ENCODE measurements around the gene SLC66A2.

DNA sequence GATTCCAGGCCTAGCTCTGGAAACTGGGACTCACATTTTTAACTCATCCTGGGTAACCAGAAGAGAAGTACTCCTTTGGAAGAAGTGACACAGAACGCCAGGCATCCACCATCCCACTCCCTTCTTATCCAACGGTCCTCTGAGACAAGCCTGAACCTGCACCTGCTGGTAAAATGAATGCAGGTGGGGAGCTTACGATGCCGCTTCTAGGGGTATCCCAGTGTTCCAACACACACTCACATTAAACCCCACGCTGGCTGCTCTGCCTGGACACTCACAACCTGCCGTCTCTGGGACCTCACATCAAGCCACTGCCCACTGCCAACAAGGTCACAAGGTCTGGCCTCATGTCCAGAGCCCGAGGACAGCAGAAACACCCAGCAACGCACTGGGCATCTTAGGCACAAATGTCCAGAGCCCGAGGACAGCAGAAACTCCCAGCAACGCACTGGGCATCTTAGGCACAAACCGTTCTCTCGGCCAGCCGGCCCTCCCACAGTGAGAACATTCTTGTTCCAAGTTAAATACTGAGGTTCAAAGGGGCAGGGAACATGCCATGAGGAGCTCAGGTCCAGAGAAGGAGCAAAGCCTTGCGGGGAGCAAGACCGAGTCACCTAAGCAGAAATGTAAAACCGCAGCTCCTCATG, 9.9 kb downstream of the SLC66A2 start:
- no peak for TF ChIP-seq CTCF (IDR thresholded peaks at IDR 0.05)
- TF ChIP-seq POLR2A (IDR thresholded peaks at IDR 0.05): no peak
